NCI-H1092 treated with DMSO at 0.1 percent for 48 hours (cell line): ENCODE measurements around the gene NDUFS7.

Experiments
- DNase-seq: peaks from one replicate; lab custom pipeline; 2025; lab: John Stamatoyannopoulos, UW

Gene NDUFS7

GRCh38 chr19:1386945-1387683 is 3.4 kb downstream of the NDUFS7 start:
- DNase-seq: no peak

DNA sequence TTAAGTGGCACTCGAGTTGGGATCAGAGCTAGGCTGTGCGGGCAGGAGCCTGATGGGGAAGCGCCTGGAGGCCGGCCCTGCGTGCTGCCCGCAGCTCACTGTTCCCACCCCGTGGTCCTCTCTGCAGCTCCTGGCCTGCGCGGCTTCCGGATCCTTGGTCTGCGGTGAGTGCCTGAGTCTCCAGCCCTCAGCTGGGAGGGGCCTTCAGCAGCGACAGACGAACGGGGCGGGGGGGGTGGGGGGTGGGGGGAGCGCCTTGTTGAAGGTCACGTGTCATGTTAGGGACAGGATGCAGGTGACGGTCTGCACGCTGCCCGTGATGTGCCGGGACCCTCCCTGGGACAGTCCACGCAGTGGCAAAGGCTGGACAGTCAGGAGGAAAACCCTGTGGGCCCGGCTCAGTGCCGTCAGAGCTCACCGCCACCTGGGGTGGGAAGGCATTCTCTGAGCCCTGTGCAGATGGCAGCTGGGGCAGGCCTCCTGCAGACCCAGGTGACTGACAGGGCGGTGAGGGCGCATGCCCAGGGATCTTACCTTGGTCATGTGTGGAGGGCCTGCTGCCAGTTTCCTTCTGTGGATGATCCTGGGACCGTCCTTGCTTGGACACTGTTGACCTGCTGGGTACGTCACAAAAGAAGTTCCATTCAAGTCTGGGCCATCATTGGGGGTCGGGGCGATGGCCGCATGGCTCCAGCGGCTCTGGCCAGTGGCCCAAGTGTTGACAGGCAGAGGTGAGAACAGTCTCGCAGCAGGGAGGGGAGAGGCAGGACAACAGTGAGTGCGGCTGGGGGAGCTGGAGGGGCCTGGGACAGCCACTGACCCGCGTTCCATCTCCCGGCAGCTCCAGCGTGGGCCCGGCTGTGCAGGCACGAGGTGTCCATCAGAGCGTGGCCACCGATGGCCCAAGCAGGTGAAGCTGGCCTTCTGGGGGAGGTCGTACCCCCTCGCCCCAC is 4.3 kb downstream of the NDUFS7 start:
- DNase-seq: no peak

DNA sequence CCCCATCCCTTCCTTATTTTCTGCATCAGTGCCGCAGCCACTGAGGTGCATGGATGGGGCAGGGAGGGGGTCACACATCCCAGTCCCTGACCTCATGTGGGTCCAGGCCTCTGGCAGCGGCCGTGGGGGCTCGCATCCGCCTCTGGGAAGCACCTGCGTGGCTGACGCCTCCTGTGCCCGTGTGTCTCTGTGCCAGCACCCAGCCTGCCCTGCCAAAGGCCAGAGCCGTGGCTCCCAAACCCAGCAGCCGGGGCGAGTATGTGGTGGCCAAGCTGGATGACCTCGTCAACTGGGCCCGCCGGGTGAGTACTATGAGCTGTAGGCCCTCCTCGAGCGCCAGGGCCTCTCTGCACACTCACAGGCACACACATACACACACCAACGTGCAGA is 4.9 kb downstream of the NDUFS7 start:
- no peak for DNase-seq

- no peak for DNase-seq
Measured at GRCh38 chr19:1389033-1389940, 5.6 kb downstream of the NDUFS7 start.

- DNase-seq: no peak
Measured at GRCh38 chr19:1390890-1391423, 7.2 kb downstream of the NDUFS7 start.

GRCh38 chr19:1392407-1392806 is 8.7 kb downstream of the NDUFS7 start:
- DNase-seq: no peak

- DNase-seq: no peak
Measured at GRCh38 chr19:1392939-1393530, 9.3 kb downstream of the NDUFS7 start.

DNA sequence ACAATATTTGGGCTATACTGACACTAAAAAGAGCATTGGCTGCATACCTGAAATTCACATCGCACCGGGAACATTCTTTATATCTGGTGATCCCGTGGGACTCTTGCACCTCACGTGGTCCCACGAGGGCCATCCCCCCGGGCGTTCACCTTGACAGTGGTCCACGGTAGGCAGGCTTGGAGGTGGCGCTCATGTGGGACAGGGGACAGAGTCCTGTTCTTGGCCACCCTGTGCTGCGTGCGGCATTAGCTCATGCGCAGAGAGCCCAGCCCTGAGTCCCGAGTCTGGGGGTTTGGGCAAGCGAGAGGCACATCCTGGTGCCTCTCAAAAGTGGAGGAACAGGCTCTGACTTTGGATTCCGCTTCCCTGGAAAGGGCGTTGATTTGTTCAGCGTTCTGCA is 10.1 kb downstream of the NDUFS7 start:
- no peak for DNase-seq

- DNase-seq: no peak
Measured at GRCh38 chr19:1394252-1395193, 10.8 kb downstream of the NDUFS7 start.

DNA sequence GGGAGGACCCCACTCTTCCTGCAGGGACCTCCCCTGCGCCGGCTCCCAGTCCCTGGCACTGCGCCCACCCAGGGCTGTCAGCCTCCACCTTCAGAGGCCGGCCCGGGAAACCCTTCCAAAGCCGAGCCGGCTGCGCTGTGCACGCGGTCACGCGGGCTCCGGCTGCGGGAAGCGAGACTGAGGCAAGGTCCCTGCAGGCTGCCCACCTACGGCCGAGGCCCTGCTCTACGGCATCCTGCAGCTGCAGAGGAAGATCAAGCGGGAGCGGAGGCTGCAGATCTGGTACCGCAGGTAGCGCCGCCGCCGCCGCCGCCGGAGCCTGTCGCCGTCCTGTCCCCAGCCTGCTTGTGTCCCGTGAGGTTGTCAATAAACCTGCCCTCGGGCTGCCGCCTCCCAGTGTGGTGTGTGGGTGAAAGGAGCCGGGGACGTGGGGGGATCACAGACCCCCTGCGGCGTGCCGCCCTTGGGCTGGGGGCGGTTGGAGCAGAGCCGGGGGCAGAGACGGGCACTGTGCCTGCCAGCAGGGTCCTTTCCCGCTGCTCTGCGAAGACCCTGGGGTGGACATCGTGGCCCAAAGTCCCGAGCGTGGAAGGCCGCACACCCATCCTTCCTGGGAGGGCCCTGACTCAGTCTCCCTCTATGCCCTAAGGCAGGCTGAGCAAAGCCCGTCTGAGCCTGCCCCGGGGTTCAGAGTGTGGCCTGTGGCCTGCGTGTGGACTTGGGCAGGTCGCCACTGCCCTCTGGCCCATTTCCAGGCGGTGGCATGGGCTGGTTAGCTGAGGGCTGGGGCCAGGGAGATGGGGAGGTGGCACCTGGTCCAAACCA is 11.7 kb downstream of the NDUFS7 start:
- no peak for DNase-seq

- DNase-seq: no peak
Measured at GRCh38 chr19:1396019-1396767, 12.5 kb downstream of the NDUFS7 start.

DNA sequence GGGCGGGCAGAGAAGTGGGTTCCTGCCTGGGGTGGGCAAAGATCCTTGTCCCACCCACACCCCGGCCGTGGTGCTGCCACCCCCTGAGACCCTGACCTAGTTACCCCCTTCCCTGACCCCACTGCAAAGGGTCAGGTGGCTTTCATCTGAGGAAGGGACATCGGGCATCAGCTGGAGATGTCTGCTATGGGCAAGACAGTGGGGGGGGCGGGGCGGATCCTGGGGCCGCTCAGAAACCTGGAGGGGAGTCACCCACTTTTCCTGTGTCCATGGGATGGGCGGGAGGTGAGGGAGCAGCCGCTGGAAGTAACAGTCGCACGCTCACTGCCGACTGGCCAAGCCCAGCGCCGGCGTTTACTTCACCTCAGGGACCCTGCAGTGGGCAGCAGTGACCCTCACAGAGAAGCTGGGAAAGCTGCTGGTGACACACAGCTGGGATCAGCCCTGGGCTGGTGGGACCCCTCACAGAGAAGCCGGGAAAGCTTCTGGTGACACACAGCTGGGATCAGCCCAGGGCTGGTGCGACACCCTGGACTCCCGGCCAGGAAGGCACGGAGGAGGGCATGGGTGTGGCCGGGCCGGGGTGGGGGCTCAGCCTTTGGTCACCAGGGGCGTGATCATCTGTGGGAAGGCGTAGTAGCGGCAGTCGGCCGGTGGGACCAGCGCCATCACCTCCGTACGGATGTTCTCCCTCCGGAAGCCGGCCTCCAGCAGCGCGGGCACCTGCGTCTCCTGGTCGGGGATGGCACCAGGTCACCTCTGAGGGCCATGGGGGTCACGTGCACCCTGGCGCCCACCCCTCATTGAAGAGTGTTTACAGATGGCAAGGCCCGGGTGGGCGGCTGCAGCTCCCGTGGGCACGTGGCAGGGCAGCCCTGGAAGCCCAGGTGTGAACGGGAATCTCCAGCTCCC is 13.3 kb downstream of the NDUFS7 start:
- no peak for DNase-seq

DNA sequence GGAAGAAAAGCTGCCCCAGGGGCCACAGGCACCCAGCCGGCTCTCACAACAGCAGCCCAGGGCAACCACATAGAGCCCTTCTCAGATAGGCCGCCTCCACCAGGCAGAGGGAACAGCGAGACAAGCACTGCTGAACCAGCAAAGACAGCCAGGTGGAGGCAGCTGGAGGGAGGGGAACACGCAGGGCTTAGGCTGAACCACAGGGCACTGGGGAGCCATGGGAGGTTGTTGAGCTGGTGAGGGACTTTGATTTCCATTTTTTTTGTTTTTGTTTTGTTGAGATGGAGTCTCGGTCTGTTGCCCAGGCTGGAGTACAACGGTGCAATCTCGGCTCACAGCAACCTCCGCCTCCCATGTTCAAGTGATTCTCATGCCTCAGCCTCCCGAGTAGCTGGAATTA is 14.1 kb downstream of the NDUFS7 start:
- no peak for DNase-seq

DNA sequence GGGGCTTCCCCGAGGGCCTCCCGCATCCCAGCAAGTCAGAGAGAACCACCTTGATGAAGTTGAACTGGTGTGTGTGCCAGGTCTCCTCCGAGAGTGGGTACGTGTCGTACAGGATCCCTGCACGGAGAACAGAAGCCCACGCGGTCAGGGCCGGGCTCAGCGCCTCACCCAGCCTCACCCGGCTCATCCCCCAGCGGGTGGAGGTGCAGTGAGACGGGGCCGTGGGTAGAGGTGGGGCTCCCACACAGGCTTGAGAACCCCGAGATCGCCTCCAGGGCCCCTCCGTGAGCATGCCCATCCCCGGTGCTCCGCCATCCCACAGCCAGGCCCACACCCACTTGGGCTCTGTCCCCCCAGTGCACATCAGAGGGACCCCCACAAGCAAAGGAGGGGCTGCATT is 15.4 kb downstream of the NDUFS7 start:
- DNase-seq: no peak

GRCh38 chr19:1399745-1400144 is 16.0 kb downstream of the NDUFS7 start:
- no peak for DNase-seq

DNA sequence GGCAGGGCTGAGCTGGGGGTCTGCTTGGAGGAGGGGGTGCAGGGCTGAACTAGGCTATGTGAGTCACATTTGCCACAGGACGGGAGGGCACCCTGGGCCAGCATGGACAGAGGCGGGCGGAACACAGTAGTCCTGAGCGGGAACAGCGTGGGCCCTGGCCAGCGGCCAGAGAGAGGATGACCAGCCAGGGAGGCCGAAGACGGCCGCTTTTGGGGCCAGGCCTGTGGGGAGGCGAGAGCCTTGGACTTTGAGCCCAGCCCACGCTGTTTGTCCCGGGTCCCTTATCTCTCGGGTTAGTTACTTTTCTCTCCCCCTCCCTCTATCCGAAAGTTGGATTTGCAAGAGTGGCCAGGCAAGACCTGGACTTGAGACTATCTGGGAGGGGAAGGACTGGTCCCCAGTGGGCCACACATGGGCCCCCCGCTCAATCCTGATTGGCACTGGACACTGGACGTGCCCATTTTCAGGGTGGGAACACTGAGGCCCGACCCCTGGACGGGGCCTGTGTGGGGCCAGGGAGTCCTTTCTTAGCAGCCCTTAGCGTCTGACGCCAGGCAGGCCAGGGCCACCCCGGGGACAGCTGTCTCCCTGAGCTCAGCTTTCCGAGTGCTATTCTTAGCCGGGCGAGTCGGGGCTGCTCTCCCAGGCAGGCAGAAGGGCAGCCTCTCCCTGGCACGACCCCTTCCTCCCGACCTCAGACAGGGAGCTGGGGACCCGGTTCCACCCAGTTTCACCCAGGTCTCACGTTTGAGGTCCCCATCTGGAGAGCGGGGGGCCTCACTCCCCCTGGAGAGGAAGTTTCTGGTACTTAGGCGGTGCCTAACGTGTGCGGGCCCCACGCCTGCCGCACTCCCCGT is 16.8 kb downstream of the NDUFS7 start:
- peak; percentile 15 for DNase-seq
